Stimulated activated CD8-positive, alpha-beta memory T cell treated with anti-CD3 and anti-CD28 coated beads, Interleukin-15, amount 100 ng/mL, for 1 hour (primary cell): ENCODE measurements around the gene OVOL2.

Source experiments
- DNase-seq: peaks from one replicate; pipeline ENCODE4 v3.0.0-alpha.2; 2020; ENCODE audit warnings: low read depth

The OVOL2 gene

GRCh38 chr20:17976305-17976704 is 81.4 kb downstream of the OVOL2 start:
- DNase-seq = no peak
